ENCODE results near the gene LAMTOR4.

The LAMTOR4 gene

DNA sequence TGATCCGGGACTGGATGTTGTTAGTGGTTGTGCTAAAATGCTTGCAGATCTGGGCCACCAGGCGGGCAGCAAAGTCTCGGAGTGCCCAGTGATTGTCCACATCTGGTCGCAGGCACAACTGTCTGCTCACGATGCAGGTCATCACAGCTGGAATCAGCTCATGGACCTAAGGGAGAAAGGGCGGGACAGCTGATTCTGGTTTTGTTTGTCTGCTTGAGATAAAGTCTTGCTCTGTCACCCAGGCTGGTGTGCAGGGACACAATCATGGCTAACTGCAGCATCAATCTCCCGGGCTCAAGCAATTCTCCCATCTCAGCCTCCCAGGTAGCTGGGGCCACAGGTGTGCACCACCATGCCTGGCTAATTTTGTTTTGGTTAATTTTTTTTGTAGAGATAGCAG lies 37.6 kb upstream of the LAMTOR4 start:
- H2AFZ ChIP-seq (ENCODE audit: low read depth, low read length), result no peak overlapping the region
- peaks cover 27% of the 10 kb centered on the region for H3K36me3 ChIP-seq (replicated peaks; ENCODE audit: low read depth, low read length)
- H3K4me1 ChIP-seq (ENCODE audit: low read length), result no peaks in the 10 kb centered on the region
- H3K27ac ChIP-seq (ENCODE audit: low read length), result no peak overlapping the region
- no peak overlapping the region for H3K9ac ChIP-seq (ENCODE audit: low read length)
- no peak overlapping the region for H3K4me3 ChIP-seq (ENCODE audit: low read length)
- no peak for TF ChIP-seq EZH2phosphoT487 (IDR thresholded peaks at IDR 0.05; ENCODE audit: low read depth)
- TF ChIP-seq, protein P1, sequence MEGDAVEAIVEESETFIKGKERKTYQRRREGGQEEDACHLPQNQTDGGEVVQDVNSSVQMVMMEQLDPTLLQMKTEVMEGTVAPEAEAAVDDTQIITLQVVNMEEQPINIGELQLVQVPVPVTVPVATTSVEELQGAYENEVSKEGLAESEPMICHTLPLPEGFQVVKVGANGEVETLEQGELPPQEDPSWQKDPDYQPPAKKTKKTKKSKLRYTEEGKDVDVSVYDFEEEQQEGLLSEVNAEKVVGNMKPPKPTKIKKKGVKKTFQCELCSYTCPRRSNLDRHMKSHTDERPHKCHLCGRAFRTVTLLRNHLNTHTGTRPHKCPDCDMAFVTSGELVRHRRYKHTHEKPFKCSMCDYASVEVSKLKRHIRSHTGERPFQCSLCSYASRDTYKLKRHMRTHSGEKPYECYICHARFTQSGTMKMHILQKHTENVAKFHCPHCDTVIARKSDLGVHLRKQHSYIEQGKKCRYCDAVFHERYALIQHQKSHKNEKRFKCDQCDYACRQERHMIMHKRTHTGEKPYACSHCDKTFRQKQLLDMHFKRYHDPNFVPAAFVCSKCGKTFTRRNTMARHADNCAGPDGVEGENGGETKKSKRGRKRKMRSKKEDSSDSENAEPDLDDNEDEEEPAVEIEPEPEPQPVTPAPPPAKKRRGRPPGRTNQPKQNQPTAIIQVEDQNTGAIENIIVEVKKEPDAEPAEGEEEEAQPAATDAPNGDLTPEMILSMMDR (IDR thresholded peaks at IDR 0.05; ENCODE audit: low read depth, low read length), result no peak
- no peaks in the 10 kb centered on the region for H4K20me1 ChIP-seq (ENCODE audit: insufficient read depth, low read length)
- H3K27me3 ChIP-seq (ENCODE audit: low read depth, low read length), result no peaks in the 10 kb centered on the region
- H3K9me3 ChIP-seq (ENCODE audit: insufficient read depth, low read length), result no peaks in the 10 kb centered on the region
- no peaks in the 10 kb centered on the region for H3K79me2 ChIP-seq (ENCODE audit: low read length)
- no peak overlapping the region for H3K4me2 ChIP-seq (ENCODE audit: low read length)

DNA sequence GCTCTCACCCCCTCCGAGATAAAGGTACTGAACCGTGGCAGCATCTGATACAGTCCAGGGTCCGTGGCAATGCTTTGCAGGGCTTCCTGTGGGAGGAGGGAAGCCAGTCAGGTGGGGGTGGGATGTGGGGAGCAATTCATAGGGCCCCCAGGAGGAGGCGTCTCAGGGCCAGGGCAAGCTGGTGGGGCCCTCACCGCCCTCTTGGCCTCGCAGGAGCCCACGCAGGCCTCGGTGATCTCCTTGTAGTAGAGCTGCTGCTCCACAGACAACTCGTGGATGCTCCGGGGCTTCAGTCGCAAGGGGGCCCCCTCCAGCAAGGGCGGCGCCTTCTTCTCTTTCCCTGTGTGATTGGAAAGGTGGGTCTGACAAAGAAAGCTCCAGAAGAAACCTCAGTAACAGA lies 36.8 kb upstream of the LAMTOR4 start:
- H3K27ac ChIP-seq (ENCODE audit: low read length), result no peak overlapping the region

DNA sequence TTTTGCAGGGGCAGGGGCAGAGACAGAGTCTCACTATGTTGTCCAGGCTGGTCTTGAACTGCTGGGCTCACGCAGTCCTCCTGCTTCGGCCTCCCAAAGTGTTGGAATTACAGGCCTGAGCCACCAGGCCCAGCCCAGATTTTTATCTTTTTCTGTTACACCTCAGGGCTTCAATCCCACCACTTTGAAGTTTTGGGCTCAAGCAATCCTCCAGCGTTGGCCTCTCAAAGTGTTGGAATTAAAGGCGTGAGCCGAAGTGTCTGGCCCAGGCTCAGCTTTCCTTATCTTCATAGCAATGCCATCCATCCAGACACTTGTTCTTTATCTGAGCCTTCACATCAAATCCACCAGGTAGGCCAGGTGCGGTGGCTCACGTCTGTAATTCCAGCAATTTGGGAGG lies 33.7 kb upstream of the LAMTOR4 start:
- H3K4me3 ChIP-seq (ENCODE audit: low read length), result no peak overlapping the region
- TF ChIP-seq, protein P1 (IDR thresholded peaks at IDR 0.05; ENCODE audit: low read depth, low read length), result no peak
- TF ChIP-seq EZH2phosphoT487 (IDR thresholded peaks at IDR 0.05; ENCODE audit: low read depth), result no peak
- H3K36me3 ChIP-seq (replicated peaks; ENCODE audit: low read depth, low read length), result peaks cover 15% of the 10 kb centered on the region

More for the DNA sequence above, 36.8 kb upstream of the LAMTOR4 start:
- H3K36me3 ChIP-seq (replicated peaks; ENCODE audit: low read depth, low read length), result peaks cover 27% of the 10 kb centered on the region
- TF ChIP-seq, protein P1 (IDR thresholded peaks at IDR 0.05; ENCODE audit: low read depth, low read length), result no peak
- TF ChIP-seq EZH2phosphoT487 (IDR thresholded peaks at IDR 0.05; ENCODE audit: low read depth), result no peak
- no peak overlapping the region for H2AFZ ChIP-seq (ENCODE audit: low read depth, low read length)
- H4K20me1 ChIP-seq (ENCODE audit: insufficient read depth, low read length), result no peaks in the 10 kb centered on the region
- H3K4me2 ChIP-seq (ENCODE audit: low read length), result no peak overlapping the region
- no peak overlapping the region for H3K4me3 ChIP-seq (ENCODE audit: low read length)
- no peaks in the 10 kb centered on the region for H3K9me3 ChIP-seq (ENCODE audit: insufficient read depth, low read length)
- H3K79me2 ChIP-seq (ENCODE audit: low read length), result no peaks in the 10 kb centered on the region
- H3K4me1 ChIP-seq (ENCODE audit: low read length), result no peaks in the 10 kb centered on the region
- H3K27me3 ChIP-seq (ENCODE audit: low read depth, low read length), result no peaks in the 10 kb centered on the region
- no peak overlapping the region for H3K9ac ChIP-seq (ENCODE audit: low read length)

DNA sequence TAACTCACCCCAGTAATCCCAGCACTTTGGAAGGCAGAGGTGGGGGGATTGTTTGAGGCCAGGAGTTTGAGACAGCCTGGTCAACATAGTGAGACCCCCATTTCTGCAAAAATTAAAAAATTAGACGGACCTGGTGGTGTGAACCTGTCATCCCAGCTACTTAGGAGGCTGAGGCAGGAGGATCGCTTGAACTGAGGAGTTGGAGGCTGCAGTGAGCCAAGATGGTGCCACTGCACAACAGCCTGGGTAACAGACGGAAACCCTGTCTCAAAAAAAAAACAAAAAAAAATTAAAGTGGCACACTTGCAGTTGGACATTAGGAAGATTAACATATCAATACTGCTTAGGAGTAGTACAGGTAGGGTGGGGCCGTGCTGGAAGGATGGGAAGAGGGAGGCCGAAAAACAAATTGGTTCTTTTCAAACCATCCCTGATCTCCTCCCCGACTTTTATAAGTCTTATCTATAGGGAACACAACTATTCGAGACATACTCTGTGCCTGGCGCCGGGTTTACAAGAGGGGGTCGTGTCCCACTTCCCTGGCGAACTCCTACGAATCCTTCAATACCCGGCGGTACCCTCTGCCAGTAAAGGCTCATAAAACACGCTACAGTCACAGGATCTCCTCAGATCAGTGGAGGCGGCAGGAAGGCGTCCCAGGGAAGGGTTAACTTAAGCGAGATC lies 30.2 kb upstream of the LAMTOR4 start:
- Histone ChIP-seq H3K9me3 (ENCODE audit: insufficient read depth, low read length) (no peaks in the 10 kb centered on the region), H3K27me3 (ENCODE audit: low read depth, low read length) (no peaks in the 10 kb centered on the region), H3K4me3 (ENCODE audit: low read length) (peak overlapping the region; percentile 87), H3K79me2 (ENCODE audit: low read length) (peaks cover 12% of the 10 kb centered on the region), H3K9ac (ENCODE audit: low read length) (peak overlapping the region; percentile 69), H3K4me2 (ENCODE audit: low read length) (peak overlapping the region; percentile 95), H3K36me3 (replicated peaks; ENCODE audit: low read depth, low read length) (no peaks in the 10 kb centered on the region), H4K20me1 (ENCODE audit: insufficient read depth, low read length) (no peaks in the 10 kb centered on the region), H2AFZ (ENCODE audit: low read depth, low read length) (peak overlapping the region; percentile 80; the same call in 1 of the 2 replicates), H3K4me1 (ENCODE audit: low read length) (peaks cover 14% of the 10 kb centered on the region), H3K27ac (ENCODE audit: low read length) (peak overlapping the region; percentile 54; the same call in 1 of the 2 replicates)
- TF ChIP-seq, protein P1 (IDR thresholded peaks at IDR 0.05; ENCODE audit: low read depth, low read length), result no peak
- TF ChIP-seq EZH2phosphoT487 (IDR thresholded peaks at IDR 0.05; ENCODE audit: low read depth), result no peak

More for the DNA sequence above, 33.7 kb upstream of the LAMTOR4 start:
- no peak overlapping the region for H3K4me2 ChIP-seq (ENCODE audit: low read length)
- H3K79me2 ChIP-seq (ENCODE audit: low read length), result peaks cover 12% of the 10 kb centered on the region
- H3K27me3 ChIP-seq (ENCODE audit: low read depth, low read length), result no peaks in the 10 kb centered on the region
- H3K27ac ChIP-seq (ENCODE audit: low read length), result no peak overlapping the region
- H3K9ac ChIP-seq (ENCODE audit: low read length), result no peak overlapping the region
- peaks cover 6% of the 10 kb centered on the region; the same call in 1 of the 2 replicates for H3K4me1 ChIP-seq (ENCODE audit: low read length)
- no peaks in the 10 kb centered on the region for H4K20me1 ChIP-seq (ENCODE audit: insufficient read depth, low read length)
- no peaks in the 10 kb centered on the region for H3K9me3 ChIP-seq (ENCODE audit: insufficient read depth, low read length)
- H2AFZ ChIP-seq (ENCODE audit: low read depth, low read length), result no peak overlapping the region

All from OCI-LY3 (cell line).